NCI-H524 treated with DMSO at 0.1 percent for 48 hours (cell line): ENCODE measurements around the gene ADPRHL1.
"Not testable (repeated sequence)": the region's sequence is repeated elsewhere in the genome, so short reads cannot be mapped to it uniquely, and the experiment has no call there.

Experiments
- DNase-seq: peaks from one replicate; lab custom pipeline; 2025; lab: John Stamatoyannopoulos, UW

ADPRHL1 gene

GRCh38 chr13:113369189-113369588 is 84.1 kb downstream of the ADPRHL1 start:
- DNase-seq = no peak

GRCh38 chr13:113368353-113368752 is 84.9 kb downstream of the ADPRHL1 start:
- not testable (repeated sequence) for DNase-seq

GRCh38 chr13:113367771-113368170 is 85.5 kb downstream of the ADPRHL1 start:
- no peak for DNase-seq

- no peak for DNase-seq
These were observed 86.2 kb downstream of the ADPRHL1 start for GRCh38 chr13:113367020-113367560.

- no peak for DNase-seq
These were observed 87.2 kb downstream of the ADPRHL1 start for GRCh38 chr13:113365971-113366588.

- DNase-seq = no peak
These were observed 87.7 kb downstream of the ADPRHL1 start for GRCh38 chr13:113365583-113365970.

- no peak for DNase-seq
These were observed 88.2 kb downstream of the ADPRHL1 start for GRCh38 chr13:113364901-113365582.

- no peak for DNase-seq
These were observed 88.9 kb downstream of the ADPRHL1 start for GRCh38 chr13:113364311-113364889.

GRCh38 chr13:113361406-113361805 is 91.9 kb downstream of the ADPRHL1 start:
- DNase-seq = no peak

GRCh38 chr13:113360446-113360845 is 92.8 kb downstream of the ADPRHL1 start:
- no peak for DNase-seq

GRCh38 chr13:113359571-113359970 is 93.7 kb downstream of the ADPRHL1 start:
- DNase-seq = no peak

- no peak for DNase-seq
These were observed 94.6 kb downstream of the ADPRHL1 start for GRCh38 chr13:113358653-113359190.

GRCh38 chr13:113357529-113357928 is 95.8 kb downstream of the ADPRHL1 start:
- no peak for DNase-seq

- no peak for DNase-seq
These were observed 96.7 kb downstream of the ADPRHL1 start for GRCh38 chr13:113356596-113356995.

GRCh38 chr13:113355621-113356020 is 97.7 kb downstream of the ADPRHL1 start:
- DNase-seq = no peak

- no peak for DNase-seq
These were observed 98.3 kb downstream of the ADPRHL1 start for GRCh38 chr13:113354831-113355610.

- DNase-seq = no peak
These were observed 100.0 kb downstream of the ADPRHL1 start for GRCh38 chr13:113353254-113353653.

- DNase-seq = no peak
These were observed 101.7 kb downstream of the ADPRHL1 start for GRCh38 chr13:113351514-113352026.

- no peak for DNase-seq
These were observed 102.4 kb downstream of the ADPRHL1 start for GRCh38 chr13:113350938-113351335.

GRCh38 chr13:113350065-113350937 is 103.0 kb downstream of the ADPRHL1 start:
- DNase-seq = no peak
